IMR-90 (cell line): Measurements from ENCODE around the gene ARNT2. TPM values are rescaled to one million over a fixed set of nuclear protein-coding genes. Genes with fewer than 3 reads are reported as not detected.
A peak's percentile ranks its signal among the peaks of the same experiment; 100 is the strongest.

Experiments used
- ATAC-seq: fragments of 200-7000 bp; cut with Tn5 transposase; 2 replicates; pipeline ENCODE4 v1.9.1; 2020; ENCODE audit warnings: low read depth, mild to moderate bottlenecking, moderate library complexity
- BruUV-seq: library from RNA; stranded (reverse); fragments of 400-500 nt; replicated peaks from 2 replicates; lab custom pipeline; 2021; lab: Mats Ljungman, UMichigan
- CTCF ChIA-PET: fragments of 300-600 bp; formaldehyde crosslinking; extraction: SDS; loops from one replicate; lab custom pipeline; 2021; ENCODE audit warnings: antibody characterized with exemption; lab: Yijun Ruan, JAX
- POLR2A ChIA-PET: fragments of 300-600 bp; sonication (Branson Sonifier 250); formaldehyde crosslinking; loops from one replicate; lab custom pipeline; 2022; ENCODE audit warnings: antibody characterized with exemption; ENCODE audit not compliant: unreplicated experiment; lab: Charles Lee
- DNase-seq: peaks from one replicate; pipeline ENCODE4 v3.0.0; 2013
- H2AFZ ChIP-seq: replicated peaks from 2 replicates; pipeline ENCODE3; 2013; ENCODE audit warnings: low read length, mild to moderate bottlenecking; ENCODE audit not compliant: poor library complexity
- H2AK5ac ChIP-seq: 2 replicates; pipeline ENCODE4 v1.6.1; 2013; ENCODE audit warnings: low read depth, low read length, inconsistent platforms
- H2AK9ac ChIP-seq: replicated peaks from 2 replicates; pipeline ENCODE3; 2013; ENCODE audit warnings: mild to moderate bottlenecking, low read depth, low read length, moderate library complexity; ENCODE audit not compliant: poor library complexity
- H2BK120ac ChIP-seq: 2 replicates; pipeline ENCODE4 v1.6.1; 2013; ENCODE audit warnings: low read depth, low read length, inconsistent platforms
- H2BK15ac ChIP-seq: 3 replicates; pipeline ENCODE4 v1.6.1; 2013; ENCODE audit warnings: low read depth, low read length, inconsistent platforms
- H2BK20ac ChIP-seq: 2 replicates; pipeline ENCODE4 v1.6.1; 2013; ENCODE audit warnings: low read depth, mild to moderate bottlenecking, inconsistent platforms, low read length, moderate library complexity
- H2BK5ac ChIP-seq: 2 replicates; pipeline ENCODE4 v1.6.1; 2013; ENCODE audit warnings: mild to moderate bottlenecking, low read depth, low read length, inconsistent platforms; ENCODE audit not compliant: poor library complexity, severe bottlenecking
- H3K14ac ChIP-seq: replicated peaks from 2 replicates; pipeline ENCODE4 v1.6.1; 2013; ENCODE audit warnings: low read depth, low read length, inconsistent platforms
- H3K18ac ChIP-seq: 2 replicates; pipeline ENCODE4 v1.6.1; 2013; ENCODE audit warnings: low read depth, low read length, control low read depth
- H3K23ac ChIP-seq: 2 replicates; pipeline ENCODE4 v1.6.1; 2013; ENCODE audit warnings: low read depth, low read length, inconsistent platforms
- H3K27ac ChIP-seq: 2 replicates; pipeline ENCODE4 v1.5.1; 2013; ENCODE audit warnings: mild to moderate bottlenecking, control low read depth, low read length; ENCODE audit not compliant: insufficient read depth
- H3K27me3 ChIP-seq: 2 replicates; pipeline ENCODE4 v1.6.1; 2013; ENCODE audit warnings: low read length; ENCODE audit not compliant: control insufficient read depth, insufficient read depth
- H3K36me3 ChIP-seq: 2 replicates; pipeline ENCODE4 v1.6.1; 2013; ENCODE audit warnings: low read length, mixed read lengths; ENCODE audit not compliant: control insufficient read depth, insufficient read depth
- H3K4ac ChIP-seq: 2 replicates; pipeline ENCODE4 v1.6.1; 2013; ENCODE audit warnings: low read depth, low read length, inconsistent platforms
- H3K4me1 ChIP-seq: 2 replicates; pipeline ENCODE4 v1.6.1; 2013; ENCODE audit warnings: low read length, mixed read lengths; ENCODE audit not compliant: control insufficient read depth, insufficient read depth
- H3K4me2 ChIP-seq: 2 replicates; pipeline ENCODE4 v1.6.1; 2013; ENCODE audit warnings: low read depth, mild to moderate bottlenecking, control low read depth, low read length, moderate library complexity
- H3K4me3 ChIP-seq: 2 replicates; pipeline ENCODE4 v1.5.1; 2013; ENCODE audit warnings: low read depth, mild to moderate bottlenecking, control low read depth, low read length, moderate library complexity; ENCODE audit not compliant: insufficient read depth
- H3K56ac ChIP-seq: 2 replicates; pipeline ENCODE4 v1.6.1; 2013; ENCODE audit warnings: low read length, inconsistent platforms; ENCODE audit not compliant: insufficient read depth; ENCODE audit errors: extremely low read depth
- H3K79me1 ChIP-seq, 2 experiments: 2 replicates each; pipeline ENCODE4 v1.6.1; 2013; ENCODE audit warnings: low read length in 2 of 2, inconsistent platforms in 1 of 2, low read depth in 1 of 2
- H3K9ac ChIP-seq: 2 replicates; pipeline ENCODE4 v1.6.1; 2013; ENCODE audit warnings: low read depth, low read length, control low read depth
- H3K9me1 ChIP-seq: 2 replicates; pipeline ENCODE4 v1.6.1; 2013; ENCODE audit warnings: low read length, inconsistent platforms; ENCODE audit not compliant: insufficient read depth
- H3K9me3 ChIP-seq: 2 replicates; pipeline ENCODE4 v1.6.1; 2013; ENCODE audit warnings: low read length; ENCODE audit not compliant: control insufficient read depth, insufficient read depth
- H4K20me1 ChIP-seq: 2 replicates; pipeline ENCODE4 v1.6.1; 2013; ENCODE audit warnings: low read length, inconsistent platforms; ENCODE audit not compliant: insufficient read depth
- H4K5ac ChIP-seq: 2 replicates; pipeline ENCODE4 v1.6.1; 2013; ENCODE audit warnings: mild to moderate bottlenecking, low read depth, low read length, control low read depth
- H4K8ac ChIP-seq, 2 experiments: 2 replicates each; pipeline ENCODE4 v1.6.1; 2013; ENCODE audit warnings: low read depth in 2 of 2, low read length in 2 of 2, control low read depth in 1 of 2, inconsistent platforms in 1 of 2
- H4K91ac ChIP-seq: 2 replicates; pipeline ENCODE4 v1.6.1; 2013; ENCODE audit warnings: low read depth, low read length, inconsistent platforms; ENCODE audit not compliant: insufficient read depth
- BHLHE40 ChIP-seq: fragments of 150-350 bp; IDR thresholded peaks from 2 replicates; pipeline ENCODE4 v1.6.1; 2016; ENCODE audit warnings: mild to moderate bottlenecking, low read depth, low read length
- CEBPB ChIP-seq: IDR thresholded peaks from 2 replicates; pipeline ENCODE4 v1.6.1; 2012; ENCODE audit warnings: low read depth, low read length, improper control_type of control experiment
- CHD1 ChIP-seq: IDR thresholded peaks from 2 replicates; pipeline ENCODE4 v1.6.1; 2012; ENCODE audit warnings: low read depth, low read length, improper control_type of control experiment
- FOS ChIP-seq: fragments of 150-350 bp; IDR thresholded peaks from 2 replicates; pipeline ENCODE4 v1.6.1; 2016; ENCODE audit warnings: low read depth, low read length
- MAFK ChIP-seq: IDR thresholded peaks from 2 replicates; pipeline ENCODE4 v1.6.1; 2012; ENCODE audit warnings: low read depth, low read length, improper control_type of control experiment
- MAZ ChIP-seq: IDR thresholded peaks from 2 replicates; pipeline ENCODE4 v1.6.1; 2012; ENCODE audit warnings: low read depth, mild to moderate bottlenecking, low read length, improper control_type of control experiment, moderate library complexity, borderline replicate concordance
- MXI1 ChIP-seq: IDR thresholded peaks from 2 replicates; pipeline ENCODE4 v1.6.1; 2012; ENCODE audit warnings: low read depth, mild to moderate bottlenecking, low read length, moderate library complexity, borderline replicate concordance
- POLR2A ChIP-seq: IDR thresholded peaks from 2 replicates; pipeline ENCODE4 v1.6.1; 2012; ENCODE audit warnings: mild to moderate bottlenecking, low read depth, low read length
- RCOR1 ChIP-seq: IDR thresholded peaks from 2 replicates; pipeline ENCODE4 v1.6.1; 2012; ENCODE audit warnings: mild to moderate bottlenecking, low read length, improper control_type of control experiment; ENCODE audit not compliant: insufficient replicate concordance
- RFX5 ChIP-seq: IDR thresholded peaks from 2 replicates; pipeline ENCODE4 v1.8.0; 2012; ENCODE audit warnings: low read depth, mild to moderate bottlenecking, low read length, moderate library complexity
- WGBS, 2 experiments: methylation state at CpG; one replicate each; pipeline versions ENCODE4 v1.1.5 to v1.1.7; 2013; ENCODE audit warnings: missing lambda C conversion rate in 2 of 2; ENCODE audit not compliant: insufficient read length in 1 of 2; ENCODE audit errors: extremely low coverage in 2 of 2; 5-methylcytosine and 5-hydroxymethylcytosine counted together
- dilution Hi-C: fragments of 300-500 bp; cut with HindIII; formaldehyde crosslinking; loops from one replicate; pipeline ENCODE4 v1.14.3; 2018; ENCODE audit warnings: low sequenced_read_pairs; ENCODE audit not compliant: unreplicated experiment
- in situ Hi-C: fragments of 300-500 bp; cut with MboI; formaldehyde crosslinking; loops from 3 replicates; pipeline ENCODE4 v1.14.3; 2019; ENCODE audit warnings: low sequenced_read_pairs, inconsistent platforms, mixed read lengths
- intact Hi-C: fragments of 100-400 bp; cut with micrococcal nuclease; formaldehyde crosslinking; loops from 2 replicates; pipeline ENCODE4 v1.10.0; 2022
- polyA plus RNA-seq, 3 experiments: library from polyadenylated mRNA; depleted of rRNA; stranded (reverse); fragments of >200 nt; gene quantifications; 2 replicates each; pipeline ENCODE4 v1.2.3, GENCODE V29; 2012; ENCODE audit warnings: low replicate concordance in 1 of 3
- total RNA-seq: library from RNA; depleted of rRNA; stranded (reverse); fragments of >200 nt; gene quantifications from 2 replicates; pipeline ENCODE4 v1.2.3, GENCODE V29; 2012
- TF ChIP-seq, protein P1 (sequence below): fragments of 150-350 bp; IDR thresholded peaks from 2 replicates; pipeline ENCODE4 v1.6.1; 2017; ENCODE audit warnings: mild to moderate bottlenecking, antibody characterized with exemption, low read length, low read depth

ARNT2 gene
- total and polyA plus RNA-seq, 2 of the 4 experiments (the other 2 are of a cell fraction) = 18.2 to 19.0 TPM

DNA sequence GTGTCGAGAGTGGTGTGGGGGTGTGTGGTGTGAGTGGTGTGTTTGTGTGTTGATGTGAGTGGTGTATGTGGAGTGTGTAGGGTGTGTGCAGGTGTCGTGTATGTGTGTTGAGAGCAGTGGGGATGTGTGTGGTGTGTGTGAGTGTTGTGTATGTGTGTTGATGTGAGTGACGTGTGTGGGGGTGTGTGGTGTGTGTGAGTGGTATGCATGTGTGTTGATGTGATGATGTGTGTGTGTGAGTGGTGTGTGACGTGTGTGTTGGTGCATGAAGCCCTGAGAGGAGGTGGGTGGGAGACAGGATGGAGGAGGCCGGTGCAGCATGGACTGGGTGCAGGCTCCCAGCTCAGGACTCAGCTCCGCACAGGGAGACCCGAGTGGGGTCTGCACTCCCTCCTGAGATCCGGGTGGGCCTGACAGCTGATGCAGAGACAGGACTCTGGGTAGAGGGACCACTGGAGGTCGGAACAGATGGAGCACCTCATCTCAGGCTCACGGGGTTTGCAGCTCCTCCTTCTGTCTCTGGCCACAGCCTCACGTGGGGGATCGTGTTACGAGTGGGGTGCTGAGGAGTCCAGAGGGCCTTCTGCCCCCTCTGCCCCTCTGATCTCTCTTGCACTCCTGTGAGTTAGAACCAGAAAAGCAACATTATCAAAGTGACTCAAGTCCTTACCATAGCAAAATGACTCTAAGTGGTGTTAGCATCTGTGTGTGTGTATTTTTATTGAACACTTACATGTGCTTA, 41.3 kb downstream of the ARNT2 start:
- peaks cover 5% of the 10 kb centered on the region; the same call in 1 of the 2 replicates for H4K20me1 ChIP-seq
- peaks cover 26% of the 10 kb centered on the region for H3K9me1 ChIP-seq
- 75 to 100% methylated on average over 2 to 8 of the region's 13 CpGs for WGBS, 2 experiments
- H2AK5ac ChIP-seq = peak overlapping the region; percentile 94
- 0 out of 2 replicates have a peak overlapping the region, but pooled peaks have one; percentile 37 for H4K91ac ChIP-seq
- peaks cover 6% of the 10 kb centered on the region for H3K4me1 ChIP-seq
- H2BK5ac ChIP-seq = peak overlapping the region; percentile 84
- H2BK120ac ChIP-seq = peak overlapping the region; percentile 25; the same call in 1 of the 2 replicates
- no peak overlapping the region for H3K4me3 ChIP-seq
- no peak overlapping the region for H3K4me2 ChIP-seq
- dilution Hi-C loops = no loop called here
- H2AK9ac ChIP-seq = no peak overlapping the region
- H3K27ac ChIP-seq = no peak overlapping the region
- no peak overlapping the region for H2AFZ ChIP-seq
- H3K9me3 ChIP-seq = no peaks in the 10 kb centered on the region
- no peak overlapping the region for H3K18ac ChIP-seq
- ChIA-PET POLR2A (no interaction called here), CTCF (no interaction called here)
- H2BK15ac ChIP-seq = no peak overlapping the region; the same call in 2 of the 3 replicates
- H3K56ac ChIP-seq = no peak overlapping the region
- no peak for DNase-seq
- TF ChIP-seq MAFK (no peak), CHD1 (no peak), MAZ (no peak), FOS (no peak), RFX5 (no peak), POLR2A (no peak), RCOR1 (no peak), MXI1 (no peak), BHLHE40 (no peak), CEBPB (no peak)
- TF ChIP-seq, protein P1, sequence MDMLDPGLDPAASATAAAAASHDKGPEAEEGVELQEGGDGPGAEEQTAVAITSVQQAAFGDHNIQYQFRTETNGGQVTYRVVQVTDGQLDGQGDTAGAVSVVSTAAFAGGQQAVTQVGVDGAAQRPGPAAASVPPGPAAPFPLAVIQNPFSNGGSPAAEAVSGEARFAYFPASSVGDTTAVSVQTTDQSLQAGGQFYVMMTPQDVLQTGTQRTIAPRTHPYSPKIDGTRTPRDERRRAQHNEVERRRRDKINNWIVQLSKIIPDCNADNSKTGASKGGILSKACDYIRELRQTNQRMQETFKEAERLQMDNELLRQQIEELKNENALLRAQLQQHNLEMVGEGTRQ = no peak
- H3K27me3 ChIP-seq = no peaks in the 10 kb centered on the region
- H3K9ac ChIP-seq = no peak overlapping the region
- ATAC-seq = no peak
- no peak overlapping the region for H4K5ac ChIP-seq
- in situ Hi-C loops = no loop called here
- 0 out of 2 replicates have a peak, but pooled peaks cover 2% of the 10 kb centered on the region for H3K36me3 ChIP-seq
- H3K79me1 ChIP-seq = peaks cover 23 to 44% of the 10 kb centered on the region in 2 experiments
- H3K14ac ChIP-seq = no peak overlapping the region
- BruUV-seq = no TSS peak
- intact Hi-C loops = no loop called here
- peak overlapping the region; percentile 28; the same call in 1 of the 2 replicates for H3K23ac ChIP-seq
- no peak overlapping the region for H4K8ac ChIP-seq
- H3K4ac ChIP-seq = peak overlapping the region; percentile 39; the same call in 1 of the 2 replicates
- 0 out of 2 replicates have a peak overlapping the region, but pooled peaks have one; percentile 21 for H2BK20ac ChIP-seq
